Measurements from ENCODE around the gene WDFY1. TPM values are rescaled to one million over a fixed set of nuclear protein-coding genes. Genes with fewer than 3 reads are reported as not detected.

WDFY1 gene
- total RNA-seq, 1 donor from 2014 or later: 177 TPM

- Histone ChIP-seq H3K4me1 (no peaks in the 10 kb centered on the region), H3K4me3 (no peak overlapping the region), H3K4me2 (no peak overlapping the region), H3K79me2 (ENCODE audit: low read depth) (no peaks in the 10 kb centered on the region), H3K9me3 (ENCODE audit: low read depth) (no peaks in the 10 kb centered on the region), H3K27ac (no peak overlapping the region), H4K20me1 (ENCODE audit: low read depth) (no peaks in the 10 kb centered on the region), H3K27me3 (no peaks in the 10 kb centered on the region), H3K36me3 (peaks cover 17% of the 10 kb centered on the region), H2AFZ (replicated peaks) (no peak overlapping the region), H3F3A (ENCODE audit: low read depth) (no peaks in the 10 kb centered on the region), H3K9ac (no peak overlapping the region)
- no peak overlapping the region for H3K4me3 Mint-ChIP-seq
- peaks cover 2% of the 10 kb centered on the region for H3K27me3 Mint-ChIP-seq (ENCODE audit: insufficient read depth, low read depth)
- H3K27ac Mint-ChIP-seq: no peak overlapping the region
- peaks cover 27% of the 10 kb centered on the region for H3K36me3 Mint-ChIP-seq
- no peak for DNase-seq (ENCODE audit: low spot score)
- peaks cover 4% of the 10 kb centered on the region for H3K4me1 Mint-ChIP-seq
- H3K9me3 Mint-ChIP-seq: no peaks in the 10 kb centered on the region
- TF ChIP-seq EZH2phosphoT487 (IDR thresholded peaks at IDR 0.05) (no peak), EZH2 (IDR thresholded peaks at IDR 0.05) (no peak), CTCF (IDR thresholded peaks at IDR 0.05) (no peak)
These were observed 45.1 kb downstream of the WDFY1 start for GRCh38 chr2:223900066-223900465.

GRCh38 chr2:223897669-223898330 lies 47.3 kb downstream of the WDFY1 start:
- TF ChIP-seq EZH2 (IDR thresholded peaks at IDR 0.05) (no peak), CTCF (IDR thresholded peaks at IDR 0.05) (no peak), EZH2phosphoT487 (IDR thresholded peaks at IDR 0.05) (no peak)
- Histone ChIP-seq H4K20me1 (ENCODE audit: low read depth) (no peaks in the 10 kb centered on the region), H3K27ac (no peak overlapping the region), H3K4me3 (no peak overlapping the region), H2AFZ (replicated peaks) (no peak overlapping the region), H3K9me3 (ENCODE audit: low read depth) (no peaks in the 10 kb centered on the region), H3K27me3 (no peaks in the 10 kb centered on the region), H3F3A (ENCODE audit: low read depth) (no peaks in the 10 kb centered on the region), H3K79me2 (ENCODE audit: low read depth) (no peaks in the 10 kb centered on the region), H3K4me1 (no peaks in the 10 kb centered on the region), H3K9ac (no peak overlapping the region), H3K36me3 (peaks cover 12% of the 10 kb centered on the region), H3K4me2 (no peak overlapping the region)
- DNase-seq (ENCODE audit: low spot score): no peak
- Mint-ChIP-seq H3K9me3 (no peaks in the 10 kb centered on the region), H3K4me1 (peaks cover 4% of the 10 kb centered on the region), H3K4me3 (no peak overlapping the region), H3K36me3 (peaks cover 33% of the 10 kb centered on the region), H3K27me3 (ENCODE audit: insufficient read depth, low read depth) (peaks cover 2% of the 10 kb centered on the region), H3K27ac (no peak overlapping the region)

- Mint-ChIP-seq H3K4me1 (peaks cover 4% of the 10 kb centered on the region), H3K4me3 (no peak overlapping the region), H3K36me3 (peaks cover 34% of the 10 kb centered on the region), H3K9me3 (no peaks in the 10 kb centered on the region), H3K27ac (no peak overlapping the region), H3K27me3 (ENCODE audit: insufficient read depth, low read depth) (peaks cover 2% of the 10 kb centered on the region)
- Histone ChIP-seq H3K4me2 (no peak overlapping the region), H3K36me3 (peaks cover 17% of the 10 kb centered on the region), H2AFZ (replicated peaks) (no peak overlapping the region), H3F3A (ENCODE audit: low read depth) (no peaks in the 10 kb centered on the region), H3K4me1 (no peaks in the 10 kb centered on the region), H3K9me3 (ENCODE audit: low read depth) (no peaks in the 10 kb centered on the region), H3K27ac (no peak overlapping the region), H3K4me3 (no peak overlapping the region), H3K79me2 (ENCODE audit: low read depth) (no peaks in the 10 kb centered on the region), H3K9ac (no peak overlapping the region), H3K27me3 (no peaks in the 10 kb centered on the region), H4K20me1 (ENCODE audit: low read depth) (peaks cover 3% of the 10 kb centered on the region)
- TF ChIP-seq EZH2phosphoT487 (IDR thresholded peaks at IDR 0.05): no peak
- no peak for TF ChIP-seq EZH2 (IDR thresholded peaks at IDR 0.05)
- TF ChIP-seq CTCF (IDR thresholded peaks at IDR 0.05): no peak
- no peak for DNase-seq (ENCODE audit: low spot score)
These were observed 48.3 kb downstream of the WDFY1 start for GRCh38 chr2:223896833-223897311.
